Muscle layer of duodenum (tissue), 2 donors: Measurements from ENCODE around the gene HMG20A.

Experiments used
- H3K27ac ChIP-seq: one replicate; pipeline ENCODE4 v1.7.0; 2013; ENCODE audit warnings: mild to moderate bottlenecking, low read length
- H3K27me3 ChIP-seq: one replicate; pipeline ENCODE4 v1.7.0; 2013; ENCODE audit warnings: low read depth, mild to moderate bottlenecking, control low read depth, low read length
- H3K36me3 ChIP-seq, 2 donors: one replicate each; pipeline ENCODE4 v1.7.0; 2013; ENCODE audit warnings: low read length in 2 of 2, control low read depth in 1 of 2, mild to moderate bottlenecking in 1 of 2; ENCODE audit not compliant: insufficient read depth in 2 of 2, control insufficient read depth in 1 of 2
- H3K4me1 ChIP-seq, 2 donors: one replicate each; pipeline ENCODE4 v1.7.0; 2013; ENCODE audit warnings: low read length in 2 of 2, mild to moderate bottlenecking in 2 of 2, control low read depth in 1 of 2, moderate library complexity in 1 of 2; ENCODE audit not compliant: insufficient read depth in 2 of 2, control insufficient read depth in 1 of 2
- H3K4me3 ChIP-seq, 2 donors: one replicate each; pipeline ENCODE4 v1.7.0; 2013; ENCODE audit warnings: low read length in 2 of 2, low read depth in 1 of 2, mild to moderate bottlenecking in 1 of 2
- H3K9me3 ChIP-seq, 2 donors: one replicate each; pipeline ENCODE4 v1.7.0; 2013; ENCODE audit warnings: low read length in 2 of 2, control low read depth in 1 of 2, mild to moderate bottlenecking in 1 of 2; ENCODE audit not compliant: control insufficient read depth in 1 of 2
- donor health status: healthy.

Gene HMG20A

GRCh38 chr15:77494073-77494867 lies 73.6 kb downstream of the HMG20A start:
- Histone ChIP-seq H3K36me3 (no peaks in the 10 kb centered on the region), H3K27ac (no peak overlapping the region), H3K4me3 (no peak overlapping the region), H3K4me1 (peaks cover 27 to 39% of the 10 kb centered on the region in 2 donors), H3K9me3 (no peaks in the 10 kb centered on the region), H3K27me3 (no peaks in the 10 kb centered on the region)

DNA sequence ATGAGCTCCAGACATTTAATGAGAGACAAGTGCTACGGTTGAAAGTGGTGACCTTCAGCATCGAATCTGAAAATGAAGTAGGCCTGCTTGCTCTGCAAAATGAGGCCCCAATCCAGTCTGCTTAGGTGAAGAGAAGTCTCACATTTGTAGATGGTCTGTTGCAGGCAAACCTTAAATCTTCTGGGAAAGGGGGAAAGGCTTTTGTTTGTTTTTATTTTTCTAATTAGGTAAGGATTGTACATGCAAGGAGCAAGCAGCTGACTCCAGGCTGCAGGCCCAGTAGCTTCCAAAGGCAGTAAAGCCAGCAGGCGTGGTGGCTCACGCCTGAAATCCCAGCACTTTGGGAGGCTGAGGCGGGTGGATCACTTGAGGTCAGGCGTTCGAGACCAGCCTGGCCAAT lies 74.3 kb downstream of the HMG20A start:
- Histone ChIP-seq H3K27ac (no peak overlapping the region), H3K4me1 (peaks cover 27 to 39% of the 10 kb centered on the region in 2 donors)

GRCh38 chr15:77495838-77496596 lies 75.3 kb downstream of the HMG20A start:
- Histone ChIP-seq H3K27ac (peak overlapping the region; percentile 13), H3K4me1 (peaks cover 27 to 39% of the 10 kb centered on the region in 2 donors)

More for the DNA sequence above, 74.3 kb downstream of the HMG20A start:
- Histone ChIP-seq H3K4me3 (no peak overlapping the region), H3K36me3 (no peaks in the 10 kb centered on the region), H3K9me3 (no peaks in the 10 kb centered on the region), H3K27me3 (no peaks in the 10 kb centered on the region)

DNA sequence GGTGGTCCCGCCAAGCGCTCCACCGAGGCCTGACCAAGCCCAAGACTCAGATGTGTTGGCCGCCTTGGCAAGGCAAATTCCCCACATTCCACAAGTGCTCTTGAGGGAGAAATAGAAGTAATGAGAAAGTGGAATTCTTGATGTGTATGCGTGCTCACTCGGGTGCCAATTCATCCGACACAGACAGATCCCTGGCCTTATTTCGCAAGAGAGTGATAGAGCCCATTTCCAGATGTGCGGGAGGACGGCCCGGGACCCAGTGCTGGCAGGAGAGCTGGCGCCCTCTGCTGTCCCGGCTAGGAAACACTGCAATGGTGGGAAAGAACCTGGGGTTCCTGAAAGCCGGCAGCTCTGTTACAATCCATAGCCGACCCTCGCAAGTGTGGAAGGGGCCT lies 76.0 kb downstream of the HMG20A start:
- Histone ChIP-seq H3K27me3 (no peaks in the 10 kb centered on the region), H3K4me1 (peaks cover 27 to 39% of the 10 kb centered on the region in 2 donors), H3K36me3 (no peaks in the 10 kb centered on the region), H3K9me3 (no peaks in the 10 kb centered on the region), H3K27ac (peak overlapping the region; percentile 46), H3K4me3 (peak overlapping the region in 1 of 2 donors; percentile 30)

More at GRCh38 chr15:77495838-77496596, 75.3 kb downstream of the HMG20A start:
- no peaks in the 10 kb centered on the region for H3K27me3 ChIP-seq
- H3K4me3 ChIP-seq: no peak overlapping the region
- H3K36me3 ChIP-seq: no peaks in the 10 kb centered on the region
- H3K9me3 ChIP-seq: no peaks in the 10 kb centered on the region

GRCh38 chr15:77497110-77497737 lies 76.5 kb downstream of the HMG20A start:
- H3K4me3 ChIP-seq: peak overlapping the region in 1 of 2 donors; percentile 30
- peak overlapping the region; percentile 46 for H3K27ac ChIP-seq
- H3K36me3 ChIP-seq: no peaks in the 10 kb centered on the region
- H3K4me1 ChIP-seq: peaks cover 27 to 39% of the 10 kb centered on the region in 2 donors
- H3K27me3 ChIP-seq: no peaks in the 10 kb centered on the region
- no peaks in the 10 kb centered on the region for H3K9me3 ChIP-seq

DNA sequence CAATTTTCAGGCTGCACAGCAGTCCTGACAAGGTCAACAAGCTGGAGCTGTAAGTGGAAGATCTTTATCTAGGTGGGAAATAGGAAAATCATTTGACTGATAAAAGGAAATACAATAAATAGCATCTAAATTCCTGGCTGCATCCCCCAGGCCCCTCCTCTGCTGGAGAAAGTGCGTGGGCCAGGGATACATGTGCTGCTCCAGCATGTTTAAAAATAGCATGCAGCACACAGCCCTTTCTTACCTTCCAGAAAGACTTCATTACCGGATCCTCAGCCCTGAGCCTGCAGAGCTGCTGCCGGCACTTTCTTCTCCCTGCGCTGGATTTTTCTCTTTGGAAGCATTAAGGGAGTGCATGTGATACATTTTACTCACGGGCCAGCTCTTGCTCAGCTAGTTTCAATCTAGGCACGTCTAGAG lies 77.3 kb downstream of the HMG20A start:
- peaks cover 27 to 39% of the 10 kb centered on the region in 2 donors for H3K4me1 ChIP-seq
- H3K9me3 ChIP-seq: no peaks in the 10 kb centered on the region
- no peaks in the 10 kb centered on the region for H3K27me3 ChIP-seq
- peak overlapping the region in 1 of 2 donors; percentile 16 for H3K4me3 ChIP-seq
- no peaks in the 10 kb centered on the region for H3K36me3 ChIP-seq
- no peak overlapping the region for H3K27ac ChIP-seq

DNA sequence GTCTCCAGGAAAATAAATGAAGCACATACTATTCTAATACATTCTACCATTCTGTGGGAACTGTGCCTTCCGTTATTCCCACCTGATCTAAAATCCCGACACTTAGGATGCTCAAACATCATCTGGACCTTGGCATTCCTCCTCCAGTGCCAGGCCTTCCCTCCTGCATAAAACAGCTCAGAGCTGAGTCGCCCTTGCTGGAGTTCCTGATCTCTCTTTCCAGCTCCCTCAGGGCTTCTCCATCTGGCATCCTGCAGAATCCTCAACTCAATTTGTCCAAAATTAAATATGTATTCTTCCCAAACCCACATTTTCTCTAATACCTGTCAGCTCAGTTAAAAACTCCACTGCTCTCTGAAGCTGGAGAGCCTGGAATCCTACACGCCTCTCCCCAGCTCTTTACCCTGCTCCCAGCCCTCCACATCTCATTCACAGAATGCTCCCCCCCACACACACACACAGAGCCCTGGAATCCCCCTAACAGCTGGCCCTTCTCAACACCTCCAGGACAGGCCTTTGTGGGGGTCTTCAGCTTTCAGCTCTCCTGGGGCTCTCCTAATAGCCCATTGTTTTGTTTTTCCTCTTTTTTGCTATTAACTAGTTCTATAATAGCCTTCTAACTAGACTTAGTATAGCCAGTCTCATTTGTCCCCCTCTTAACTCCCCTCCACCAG lies 78.5 kb downstream of the HMG20A start:
- Histone ChIP-seq H3K9me3 (no peaks in the 10 kb centered on the region), H3K27me3 (no peaks in the 10 kb centered on the region), H3K4me1 (peaks cover 27 to 39% of the 10 kb centered on the region in 2 donors), H3K27ac (no peak overlapping the region), H3K4me3 (no peak overlapping the region), H3K36me3 (no peaks in the 10 kb centered on the region)

DNA sequence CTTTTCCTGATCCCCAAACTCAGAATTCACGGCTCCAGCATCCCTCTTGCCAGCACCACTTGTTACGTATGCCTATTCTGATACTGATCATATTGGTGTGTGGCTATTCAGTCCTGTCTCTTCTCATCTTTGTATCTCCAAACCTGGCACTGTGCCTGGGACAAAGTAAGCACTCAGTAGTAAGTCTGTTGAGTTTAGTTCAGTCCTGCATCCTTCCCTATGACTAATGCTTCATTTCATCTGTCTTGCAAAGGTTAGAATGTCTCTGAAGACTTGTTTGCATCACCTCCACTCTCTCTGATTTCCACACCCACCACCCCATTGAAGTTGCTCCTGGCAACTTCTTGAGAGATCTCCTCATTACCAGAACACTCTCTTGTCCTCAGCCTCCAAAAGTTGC lies 80.3 kb downstream of the HMG20A start:
- no peaks in the 10 kb centered on the region for H3K9me3 ChIP-seq
- no peak overlapping the region for H3K4me3 ChIP-seq
- no peaks in the 10 kb centered on the region for H3K36me3 ChIP-seq
- H3K4me1 ChIP-seq: peaks cover 26 to 42% of the 10 kb centered on the region in 2 donors
- no peaks in the 10 kb centered on the region for H3K27me3 ChIP-seq
- no peak overlapping the region for H3K27ac ChIP-seq

DNA sequence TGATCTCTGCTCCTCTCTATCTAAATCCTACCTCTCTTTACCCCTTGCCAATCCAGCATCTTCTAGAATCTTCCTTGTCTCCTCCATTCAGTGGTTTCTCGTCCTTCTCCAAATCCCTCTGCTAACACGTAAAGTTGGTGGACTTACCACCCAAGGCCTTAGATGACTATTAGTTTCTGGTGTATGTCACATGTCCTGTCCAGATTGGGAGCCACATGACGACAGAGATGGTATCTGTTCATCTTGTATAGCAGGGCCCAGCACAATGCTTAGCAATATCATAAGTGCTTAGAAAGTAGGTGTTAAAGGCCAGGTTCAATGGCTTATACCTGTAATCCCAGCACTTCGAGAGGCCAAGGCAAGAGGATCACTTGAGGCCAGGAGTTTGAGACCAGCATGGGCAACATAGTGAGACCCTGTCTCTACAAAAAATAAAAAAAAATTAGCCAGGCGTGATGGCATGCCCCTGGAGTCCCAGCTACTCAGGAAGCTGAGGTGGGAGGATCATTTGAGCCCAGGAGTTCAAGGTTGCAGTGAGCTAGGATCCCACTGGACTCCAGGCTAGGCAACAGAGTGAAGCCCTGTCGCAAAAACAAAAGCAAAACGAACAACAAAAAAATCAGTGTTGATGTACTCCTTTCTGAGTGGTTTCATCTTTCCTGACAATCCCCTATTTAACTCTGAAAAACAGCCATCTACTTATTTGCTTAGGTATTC lies 81.8 kb downstream of the HMG20A start:
- peaks cover 26 to 42% of the 10 kb centered on the region in 2 donors for H3K4me1 ChIP-seq
- no peaks in the 10 kb centered on the region for H3K27me3 ChIP-seq
- no peaks in the 10 kb centered on the region for H3K9me3 ChIP-seq
- no peak overlapping the region for H3K27ac ChIP-seq
- H3K36me3 ChIP-seq: no peaks in the 10 kb centered on the region
- no peak overlapping the region for H3K4me3 ChIP-seq

DNA sequence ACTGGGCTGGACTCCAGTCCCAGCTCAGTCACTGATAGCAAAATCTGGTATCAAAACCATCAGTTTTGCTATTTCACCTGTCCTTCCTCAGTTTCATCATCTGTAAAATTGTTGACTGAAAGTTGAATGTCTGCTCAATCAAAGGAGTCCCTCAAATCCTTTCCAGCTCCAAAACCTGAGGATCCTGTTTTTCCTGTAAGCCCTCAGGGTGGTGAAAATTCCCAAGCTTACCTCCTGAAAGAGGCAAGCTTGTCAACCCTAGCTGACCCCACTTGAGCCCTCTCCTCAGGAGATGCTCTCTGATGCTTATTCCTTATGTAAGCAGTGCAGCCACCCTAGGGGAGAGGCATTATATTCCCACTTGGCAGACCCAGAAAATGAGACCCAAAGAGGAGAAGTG lies 82.6 kb downstream of the HMG20A start:
- Histone ChIP-seq H3K4me1 (peaks cover 31 to 42% of the 10 kb centered on the region in 2 donors), H3K9me3 (no peaks in the 10 kb centered on the region), H3K27me3 (no peaks in the 10 kb centered on the region), H3K27ac (no peak overlapping the region), H3K36me3 (peaks cover 0 to 3% of the 10 kb centered on the region in 2 donors), H3K4me3 (no peak overlapping the region)
